ENCODE measurements around the gene KCTD6.

KCTD6 gene

GRCh38 chr3:58485801-58486435 lies 6.0 kb upstream of the KCTD6 start:
- no peak for DNase-seq (ENCODE audit: low read depth)

GRCh38 chr3:58487140-58487886 lies 4.6 kb upstream of the KCTD6 start:
- DNase-seq (ENCODE audit: low read depth), result peak; percentile 68

- no peak for DNase-seq (ENCODE audit: low read depth)
Measured at GRCh38 chr3:58488967-58489366, 2.9 kb upstream of the KCTD6 start.

GRCh38 chr3:58490860-58491501 lies 915 bp upstream of the KCTD6 start:
- no peak for DNase-seq (ENCODE audit: low read depth)

GRCh38 chr3:58492494-58492905 lies 604 bp downstream of the KCTD6 start:
- DNase-seq (ENCODE audit: low read depth), result no peak

GRCh38 chr3:58494107-58494506 lies 2.2 kb downstream of the KCTD6 start:
- DNase-seq (ENCODE audit: low read depth), result no peak

GRCh38 chr3:58495101-58495500 lies 3.2 kb downstream of the KCTD6 start:
- no peak for DNase-seq (ENCODE audit: low read depth)

GRCh38 chr3:58496206-58496857 lies 4.4 kb downstream of the KCTD6 start:
- no peak for DNase-seq (ENCODE audit: low read depth)

GRCh38 chr3:58497097-58497496 lies 5.2 kb downstream of the KCTD6 start:
- peak; percentile 32 for DNase-seq (ENCODE audit: low read depth)

- no peak for DNase-seq (ENCODE audit: low read depth)
Measured at GRCh38 chr3:58502872-58503271, 11.0 kb downstream of the KCTD6 start.

- DNase-seq (ENCODE audit: low read depth), result no peak
Measured at GRCh38 chr3:58507356-58508078, 15.6 kb downstream of the KCTD6 start.

- DNase-seq (ENCODE audit: low read depth), result no peak
Measured at GRCh38 chr3:58508437-58508836, 16.5 kb downstream of the KCTD6 start.

GRCh38 chr3:58514405-58514804 lies 22.5 kb downstream of the KCTD6 start:
- DNase-seq (ENCODE audit: low read depth), result no peak

GRCh38 chr3:58518291-58518789 lies 26.4 kb downstream of the KCTD6 start:
- DNase-seq (ENCODE audit: low read depth), result no peak

GRCh38 chr3:58519668-58520402 lies 27.9 kb downstream of the KCTD6 start:
- DNase-seq (ENCODE audit: low read depth), result no peak

- DNase-seq (ENCODE audit: low read depth), result no peak
Measured at GRCh38 chr3:58520403-58521335, 28.8 kb downstream of the KCTD6 start.

GRCh38 chr3:58521336-58521670 lies 29.4 kb downstream of the KCTD6 start:
- no peak for DNase-seq (ENCODE audit: low read depth)

- no peak for DNase-seq (ENCODE audit: low read depth)
Measured at GRCh38 chr3:58521917-58522631, 30.2 kb downstream of the KCTD6 start.

- DNase-seq (ENCODE audit: low read depth), result no peak
Measured at GRCh38 chr3:58522759-58523425, 31.0 kb downstream of the KCTD6 start.
